ENCODE data around the gene SYCE1L. TPM values are rescaled to one million over a fixed set of nuclear protein-coding genes. Genes with fewer than 3 reads are reported as not detected.

The SYCE1L gene
- total and polyA plus RNA-seq, 2 of the 4 experiments (the other 2 are of a cell fraction): 0.10 TPM; not detected in 1

DNA sequence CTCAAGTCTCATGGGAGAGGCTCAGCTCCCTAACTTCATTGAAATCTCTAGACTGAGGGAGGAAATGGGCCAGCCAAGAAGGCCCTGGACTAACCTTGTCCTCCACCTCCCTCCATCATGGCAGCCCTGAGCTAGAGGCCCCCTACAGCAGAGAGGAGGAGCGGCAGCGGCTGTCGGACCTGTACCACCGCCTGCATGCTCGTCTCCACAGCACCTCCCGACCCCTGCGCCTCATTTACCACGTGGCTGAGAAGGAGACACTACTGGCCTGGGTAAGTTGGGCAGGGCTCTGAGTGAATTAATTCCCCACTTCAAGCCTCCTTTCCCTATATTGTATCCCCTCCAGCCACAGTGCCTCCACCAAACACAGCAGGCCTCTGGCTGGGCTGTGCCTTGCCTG lies 3.8 kb upstream of the SYCE1L start:
- Histone ChIP-seq H3K9me1 (ENCODE audit: insufficient read depth, low read length) (peaks cover 6% of the 10 kb centered on the region), H3K4me1 (ENCODE audit: control insufficient read depth, insufficient read depth, low read length) (no peaks in the 10 kb centered on the region), H3K27me3 (ENCODE audit: control insufficient read depth, insufficient read depth, low read length) (no peaks in the 10 kb centered on the region), H3K9ac (ENCODE audit: low read depth, low read length) (no peak overlapping the region), H3K4ac (ENCODE audit: low read depth, low read length) (no peak overlapping the region), H4K91ac (ENCODE audit: insufficient read depth, low read depth, low read length) (no peak overlapping the region), H3K9me3 (ENCODE audit: control insufficient read depth, insufficient read depth, low read length) (no peaks in the 10 kb centered on the region), H2BK5ac (ENCODE audit: low read depth, low read length, poor library complexity, severe bottlenecking) (no peak overlapping the region), H3K4me2 (ENCODE audit: low read depth, low read length) (no peak overlapping the region), H2AFZ (replicated peaks; ENCODE audit: low read length, poor library complexity) (no peak overlapping the region), H3K79me1 (ENCODE audit: low read depth in 1 of 2, low read length in 2 of 2) (peaks cover 16 to 26% of the 10 kb centered on the region in 2 experiments), H2BK15ac (ENCODE audit: low read depth, low read length) (no peak overlapping the region), H2BK120ac (ENCODE audit: low read depth, low read length) (no peak overlapping the region), H3K23ac (ENCODE audit: low read depth, low read length) (no peak overlapping the region), H3K56ac (ENCODE audit: extremely low read depth, insufficient read depth, low read length) (no peak overlapping the region), H3K4me3 (ENCODE audit: insufficient read depth, low read depth, low read length) (no peak overlapping the region), H4K20me1 (ENCODE audit: insufficient read depth, low read length) (no peaks in the 10 kb centered on the region), H3K14ac (replicated peaks; ENCODE audit: low read depth, low read length) (no peak overlapping the region), H2BK20ac (ENCODE audit: low read depth, low read length) (no peak overlapping the region), H4K5ac (ENCODE audit: low read depth, low read length) (no peak overlapping the region), H2AK5ac (ENCODE audit: low read depth, low read length) (no peak overlapping the region), H4K8ac (ENCODE audit: low read depth in 2 of 2, low read length in 2 of 2) (no peak overlapping the region), H3K18ac (ENCODE audit: low read depth, low read length) (no peak overlapping the region), H3K27ac (ENCODE audit: insufficient read depth, low read length) (no peak overlapping the region), H3K36me3 (ENCODE audit: control insufficient read depth, insufficient read depth, low read length) (peaks cover 52% of the 10 kb centered on the region), H2AK9ac (replicated peaks; ENCODE audit: low read depth, low read length, poor library complexity) (no peak overlapping the region)
- no peak for TF ChIP-seq RFX5 (IDR thresholded peaks at IDR 0.05; ENCODE audit: low read depth, low read length)
- TF ChIP-seq CHD1 (IDR thresholded peaks at IDR 0.05; ENCODE audit: low read depth, low read length): no peak
- TF ChIP-seq POLR2A (IDR thresholded peaks at IDR 0.05; ENCODE audit: low read depth, low read length): no peak
- TF ChIP-seq, protein P1, sequence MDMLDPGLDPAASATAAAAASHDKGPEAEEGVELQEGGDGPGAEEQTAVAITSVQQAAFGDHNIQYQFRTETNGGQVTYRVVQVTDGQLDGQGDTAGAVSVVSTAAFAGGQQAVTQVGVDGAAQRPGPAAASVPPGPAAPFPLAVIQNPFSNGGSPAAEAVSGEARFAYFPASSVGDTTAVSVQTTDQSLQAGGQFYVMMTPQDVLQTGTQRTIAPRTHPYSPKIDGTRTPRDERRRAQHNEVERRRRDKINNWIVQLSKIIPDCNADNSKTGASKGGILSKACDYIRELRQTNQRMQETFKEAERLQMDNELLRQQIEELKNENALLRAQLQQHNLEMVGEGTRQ (IDR thresholded peaks at IDR 0.05; ENCODE audit: low read depth, low read length): no peak
- no peak for TF ChIP-seq FOS (IDR thresholded peaks at IDR 0.05; ENCODE audit: low read depth, low read length)
- no peak for TF ChIP-seq MAFK (IDR thresholded peaks at IDR 0.05; ENCODE audit: low read depth, low read length)
- no peak for TF ChIP-seq BHLHE40 (IDR thresholded peaks at IDR 0.05; ENCODE audit: low read depth, low read length)
- TF ChIP-seq, protein P2, sequence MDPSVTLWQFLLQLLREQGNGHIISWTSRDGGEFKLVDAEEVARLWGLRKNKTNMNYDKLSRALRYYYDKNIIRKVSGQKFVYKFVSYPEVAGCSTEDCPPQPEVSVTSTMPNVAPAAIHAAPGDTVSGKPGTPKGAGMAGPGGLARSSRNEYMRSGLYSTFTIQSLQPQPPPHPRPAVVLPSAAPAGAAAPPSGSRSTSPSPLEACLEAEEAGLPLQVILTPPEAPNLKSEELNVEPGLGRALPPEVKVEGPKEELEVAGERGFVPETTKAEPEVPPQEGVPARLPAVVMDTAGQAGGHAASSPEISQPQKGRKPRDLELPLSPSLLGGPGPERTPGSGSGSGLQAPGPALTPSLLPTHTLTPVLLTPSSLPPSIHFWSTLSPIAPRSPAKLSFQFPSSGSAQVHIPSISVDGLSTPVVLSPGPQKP (IDR thresholded peaks at IDR 0.05; ENCODE audit: borderline replicate concordance, low read depth, low read length): no peak
- TF ChIP-seq RCOR1 (IDR thresholded peaks at IDR 0.05; ENCODE audit: insufficient replicate concordance, low read length): no peak
- no peak for TF ChIP-seq RAD21 (IDR thresholded peaks at IDR 0.05; ENCODE audit: low read length)
- TF ChIP-seq MXI1 (IDR thresholded peaks at IDR 0.05; ENCODE audit: borderline replicate concordance, low read depth, low read length): no peak
- no peak for TF ChIP-seq CEBPB (IDR thresholded peaks at IDR 0.05; ENCODE audit: low read depth, low read length)
- no peak for TF ChIP-seq NFE2L2 (IDR thresholded peaks at IDR 0.05; ENCODE audit: low read depth, low read length)
- TF ChIP-seq, protein P3, sequence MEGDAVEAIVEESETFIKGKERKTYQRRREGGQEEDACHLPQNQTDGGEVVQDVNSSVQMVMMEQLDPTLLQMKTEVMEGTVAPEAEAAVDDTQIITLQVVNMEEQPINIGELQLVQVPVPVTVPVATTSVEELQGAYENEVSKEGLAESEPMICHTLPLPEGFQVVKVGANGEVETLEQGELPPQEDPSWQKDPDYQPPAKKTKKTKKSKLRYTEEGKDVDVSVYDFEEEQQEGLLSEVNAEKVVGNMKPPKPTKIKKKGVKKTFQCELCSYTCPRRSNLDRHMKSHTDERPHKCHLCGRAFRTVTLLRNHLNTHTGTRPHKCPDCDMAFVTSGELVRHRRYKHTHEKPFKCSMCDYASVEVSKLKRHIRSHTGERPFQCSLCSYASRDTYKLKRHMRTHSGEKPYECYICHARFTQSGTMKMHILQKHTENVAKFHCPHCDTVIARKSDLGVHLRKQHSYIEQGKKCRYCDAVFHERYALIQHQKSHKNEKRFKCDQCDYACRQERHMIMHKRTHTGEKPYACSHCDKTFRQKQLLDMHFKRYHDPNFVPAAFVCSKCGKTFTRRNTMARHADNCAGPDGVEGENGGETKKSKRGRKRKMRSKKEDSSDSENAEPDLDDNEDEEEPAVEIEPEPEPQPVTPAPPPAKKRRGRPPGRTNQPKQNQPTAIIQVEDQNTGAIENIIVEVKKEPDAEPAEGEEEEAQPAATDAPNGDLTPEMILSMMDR (conservative IDR thresholded peaks at IDR 0.05; ENCODE audit: low read depth, low read length): no peak
- TF ChIP-seq SMC3 (IDR thresholded peaks at IDR 0.05; ENCODE audit: low read depth, low read length): no peak
- ChIA-PET CTCF (no interaction called here), POLR2A (ENCODE audit: unreplicated experiment) (no interaction called here)
- in situ Hi-C loops (cut with MboI; ENCODE audit: low sequenced_read_pairs) (no loop called here), intact Hi-C loops (cut with micrococcal nuclease) (no loop called here), dilution Hi-C loops (cut with HindIII; ENCODE audit: low sequenced_read_pairs, unreplicated experiment) (no loop called here)
- BruUV-seq (replicated peaks): no TSS peak
- 60% methylated on average over 1 of the region's 8 CpGs; no CpG with 5 or more reads in 1 of the 2 experiments for WGBS, 2 experiments (ENCODE audit: extremely low coverage in 2 of 2, insufficient read length in 1 of 2)
- ATAC-seq (ENCODE audit: low read depth): no peak
- DNase-seq: no peak

Measured in IMR-90 (cell line).